Measurements from ENCODE around the gene NCSTN.

The NCSTN gene

DNA sequence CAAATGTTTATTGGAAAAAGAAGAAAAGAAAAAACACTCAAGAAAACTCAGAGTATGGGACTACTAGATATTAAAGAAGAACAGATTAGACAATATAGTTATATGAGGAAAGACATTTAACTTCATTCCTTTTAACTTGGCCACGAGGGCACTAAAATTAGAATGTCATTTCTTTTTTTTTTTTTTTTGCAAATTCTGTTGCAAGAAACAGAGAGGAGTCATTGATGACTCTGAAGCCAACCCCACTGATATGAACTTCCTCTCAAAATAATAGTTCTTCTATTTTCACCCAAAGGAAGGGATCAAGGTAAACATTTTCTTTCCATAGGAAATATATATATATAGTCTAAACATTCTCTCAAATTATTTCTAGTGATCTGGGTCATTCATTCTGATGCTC lies 33.6 kb upstream of the NCSTN start:
- TF ChIP-seq, protein P1, sequence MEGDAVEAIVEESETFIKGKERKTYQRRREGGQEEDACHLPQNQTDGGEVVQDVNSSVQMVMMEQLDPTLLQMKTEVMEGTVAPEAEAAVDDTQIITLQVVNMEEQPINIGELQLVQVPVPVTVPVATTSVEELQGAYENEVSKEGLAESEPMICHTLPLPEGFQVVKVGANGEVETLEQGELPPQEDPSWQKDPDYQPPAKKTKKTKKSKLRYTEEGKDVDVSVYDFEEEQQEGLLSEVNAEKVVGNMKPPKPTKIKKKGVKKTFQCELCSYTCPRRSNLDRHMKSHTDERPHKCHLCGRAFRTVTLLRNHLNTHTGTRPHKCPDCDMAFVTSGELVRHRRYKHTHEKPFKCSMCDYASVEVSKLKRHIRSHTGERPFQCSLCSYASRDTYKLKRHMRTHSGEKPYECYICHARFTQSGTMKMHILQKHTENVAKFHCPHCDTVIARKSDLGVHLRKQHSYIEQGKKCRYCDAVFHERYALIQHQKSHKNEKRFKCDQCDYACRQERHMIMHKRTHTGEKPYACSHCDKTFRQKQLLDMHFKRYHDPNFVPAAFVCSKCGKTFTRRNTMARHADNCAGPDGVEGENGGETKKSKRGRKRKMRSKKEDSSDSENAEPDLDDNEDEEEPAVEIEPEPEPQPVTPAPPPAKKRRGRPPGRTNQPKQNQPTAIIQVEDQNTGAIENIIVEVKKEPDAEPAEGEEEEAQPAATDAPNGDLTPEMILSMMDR (IDR thresholded peaks at IDR 0.05; ENCODE audit: low read depth, low read length) = no peak

DNA sequence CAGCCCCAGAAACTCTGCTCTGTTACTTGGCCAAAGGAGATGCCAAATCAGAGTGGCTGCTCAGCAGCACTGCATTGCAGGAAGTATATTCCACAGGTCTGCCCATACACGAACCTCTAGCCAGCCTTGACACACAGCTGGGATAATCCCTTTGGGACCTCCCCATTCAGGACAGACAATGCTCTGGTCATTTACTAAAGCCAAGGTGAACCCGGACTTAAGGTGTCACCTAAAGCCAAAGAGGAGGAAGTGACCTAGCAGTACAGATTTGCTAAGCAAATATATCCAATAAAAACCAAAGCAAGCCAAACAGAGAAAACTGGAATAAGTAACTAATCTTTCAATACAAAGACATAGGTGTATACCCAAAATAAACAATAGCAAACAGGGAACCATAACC lies 27.8 kb upstream of the NCSTN start:
- TF ChIP-seq, protein P1 (IDR thresholded peaks at IDR 0.05; ENCODE audit: low read depth, low read length) = no peak
- H3K4me3 ChIP-seq (ENCODE audit: low read depth, low read length) = no peak overlapping the region

More for the DNA sequence above, 33.6 kb upstream of the NCSTN start:
- no peak overlapping the region for H3K4me3 ChIP-seq (ENCODE audit: low read depth, low read length)

- H3K4me3 ChIP-seq (ENCODE audit: low read depth, low read length) = no peak overlapping the region
- TF ChIP-seq, protein P1 (IDR thresholded peaks at IDR 0.05; ENCODE audit: low read depth, low read length) = no peak
Measured at GRCh38 chr1:160322831-160323230, 20.4 kb upstream of the NCSTN start.

GRCh38 chr1:160325252-160325651 lies 17.9 kb upstream of the NCSTN start:
- TF ChIP-seq, protein P1 (IDR thresholded peaks at IDR 0.05; ENCODE audit: low read depth, low read length) = no peak
- no peak overlapping the region for H3K4me3 ChIP-seq (ENCODE audit: low read depth, low read length)

- TF ChIP-seq, protein P1 (IDR thresholded peaks at IDR 0.05; ENCODE audit: low read depth, low read length) = no peak
Measured at GRCh38 chr1:160326418-160326817, 16.8 kb upstream of the NCSTN start.

GRCh38 chr1:160328184-160328583 lies 15.0 kb upstream of the NCSTN start:
- no peak overlapping the region for H3K4me3 ChIP-seq (ENCODE audit: low read depth, low read length)
- TF ChIP-seq, protein P1 (IDR thresholded peaks at IDR 0.05; ENCODE audit: low read depth, low read length) = no peak

More at GRCh38 chr1:160326418-160326817, 16.8 kb upstream of the NCSTN start:
- no peak overlapping the region for H3K4me3 ChIP-seq (ENCODE audit: low read depth, low read length)

DNA sequence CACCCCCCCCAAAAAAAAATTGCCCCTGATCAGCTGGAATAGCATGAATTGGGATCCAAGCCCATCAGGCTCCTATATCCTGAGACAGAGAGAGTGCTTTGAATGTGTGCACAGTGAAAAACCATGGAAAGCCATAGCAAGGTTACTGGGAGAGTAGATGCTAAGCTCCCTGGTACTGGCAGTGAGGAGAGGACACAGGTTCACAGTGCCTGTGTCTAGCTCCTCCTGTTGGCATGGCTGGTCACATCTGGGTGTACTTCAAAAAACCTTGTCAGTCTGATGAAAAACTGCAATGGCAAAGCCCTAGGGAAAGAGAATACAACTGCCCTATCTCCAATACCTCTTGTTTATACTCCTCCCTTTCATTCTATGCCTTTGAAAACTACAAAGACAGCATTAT lies 13.1 kb upstream of the NCSTN start:
- no peak overlapping the region for H3K4me3 ChIP-seq (ENCODE audit: low read depth, low read length)
- TF ChIP-seq, protein P1 (IDR thresholded peaks at IDR 0.05; ENCODE audit: low read depth, low read length) = no peak
